GM19395 (cell line): ENCODE data around the gene C7orf33.

Experiments
- ATAC-seq: cut with Tn5 transposase; IDR thresholded peaks from one replicate; pipeline ENCODE4 v1.9.1; 2021; ENCODE audit warnings: mild to moderate bottlenecking, moderate library complexity; ENCODE audit not compliant: unreplicated experiment

Gene C7orf33

DNA sequence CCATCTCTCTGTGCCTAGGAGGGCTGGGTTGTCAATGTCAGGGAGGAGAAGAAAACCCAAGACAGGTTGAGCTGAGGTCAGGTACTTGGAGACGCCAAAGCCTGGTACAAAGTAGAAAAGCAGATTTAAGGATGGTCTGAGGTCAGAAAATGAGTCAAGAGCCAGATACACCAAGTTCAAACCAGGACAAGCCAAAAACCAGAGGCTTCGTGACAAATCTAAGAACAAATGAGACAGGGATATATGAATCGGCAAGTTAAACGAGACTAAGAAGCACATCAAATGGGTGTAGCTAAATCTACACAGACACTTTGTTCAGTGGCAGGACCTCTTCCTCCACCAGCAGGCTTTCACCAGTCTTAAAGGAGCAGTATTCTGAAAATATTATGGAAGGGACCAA is 34.2 kb downstream of the C7orf33 start:
- no peak for ATAC-seq

GRCh38 chr7:148625342-148625741 is 34.8 kb downstream of the C7orf33 start:
- ATAC-seq: no peak

DNA sequence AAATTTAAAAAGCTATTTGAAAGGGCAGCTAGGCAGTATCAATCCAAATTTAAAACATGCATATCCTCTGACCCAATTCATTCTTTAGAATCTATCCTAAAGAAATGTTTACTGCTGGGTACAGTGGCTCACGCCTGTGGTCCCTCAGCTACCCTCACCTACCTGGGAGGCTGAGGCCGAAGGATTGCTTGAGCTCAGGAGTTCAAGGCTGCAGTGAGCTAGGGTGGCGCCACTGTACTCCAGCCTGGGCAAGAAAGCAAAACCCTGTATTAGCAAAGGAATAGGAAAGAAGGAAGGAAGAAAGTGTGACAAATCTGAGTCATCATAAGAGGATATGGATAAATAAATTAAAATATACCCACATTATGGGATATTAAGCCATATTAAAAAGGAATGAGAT is 36.3 kb downstream of the C7orf33 start:
- no peak for ATAC-seq

DNA sequence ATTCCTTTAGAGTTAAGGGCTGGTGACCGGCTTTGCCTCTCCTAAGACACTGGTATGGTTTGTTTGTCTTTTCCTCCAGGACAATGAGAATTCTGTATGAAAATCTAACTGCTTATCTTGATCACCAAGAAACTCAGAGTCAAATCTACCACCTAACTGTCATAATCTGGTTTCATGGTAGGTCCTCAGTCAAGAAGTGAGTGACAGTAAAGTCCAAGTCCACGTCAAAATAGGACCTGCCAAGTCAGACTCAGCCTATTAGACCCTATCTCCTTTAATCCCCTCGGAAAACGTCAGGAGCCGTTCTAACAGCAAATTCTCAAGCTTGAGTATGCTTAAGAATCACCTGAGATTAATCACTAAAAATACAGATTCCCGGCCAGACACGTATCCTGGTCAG is 37.4 kb downstream of the C7orf33 start:
- ATAC-seq: no peak

DNA sequence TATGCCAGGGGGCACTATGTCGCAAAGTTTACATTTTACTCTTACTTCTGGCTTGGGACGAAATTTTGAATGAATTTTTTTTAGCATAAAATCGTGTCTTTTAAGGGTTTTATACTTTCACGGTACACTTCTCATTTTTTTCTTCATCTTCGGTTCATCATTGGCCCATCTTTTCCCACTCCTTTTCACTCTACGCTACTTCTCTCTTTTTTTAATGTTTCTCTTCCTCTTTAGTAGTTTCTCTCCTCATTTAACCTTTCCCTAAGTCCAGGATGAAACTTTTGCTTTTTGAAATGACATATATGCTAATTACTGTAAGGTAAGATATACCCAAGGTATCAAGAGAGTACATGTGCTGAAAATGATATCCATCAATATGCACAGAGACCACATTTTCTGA is 39.5 kb downstream of the C7orf33 start:
- no peak for ATAC-seq

- ATAC-seq: no peak
These were observed 43.2 kb downstream of the C7orf33 start for GRCh38 chr7:148633761-148634160.

- no peak for ATAC-seq
These were observed 46.5 kb downstream of the C7orf33 start for GRCh38 chr7:148637094-148637493.

GRCh38 chr7:148645898-148646297 is 55.3 kb downstream of the C7orf33 start:
- ATAC-seq: no peak

GRCh38 chr7:148650232-148650858 is 59.8 kb downstream of the C7orf33 start:
- no peak for ATAC-seq

- no peak for ATAC-seq
These were observed 62.2 kb downstream of the C7orf33 start for GRCh38 chr7:148652773-148653172.

- ATAC-seq: no peak
These were observed 67.4 kb downstream of the C7orf33 start for GRCh38 chr7:148657929-148658328.

DNA sequence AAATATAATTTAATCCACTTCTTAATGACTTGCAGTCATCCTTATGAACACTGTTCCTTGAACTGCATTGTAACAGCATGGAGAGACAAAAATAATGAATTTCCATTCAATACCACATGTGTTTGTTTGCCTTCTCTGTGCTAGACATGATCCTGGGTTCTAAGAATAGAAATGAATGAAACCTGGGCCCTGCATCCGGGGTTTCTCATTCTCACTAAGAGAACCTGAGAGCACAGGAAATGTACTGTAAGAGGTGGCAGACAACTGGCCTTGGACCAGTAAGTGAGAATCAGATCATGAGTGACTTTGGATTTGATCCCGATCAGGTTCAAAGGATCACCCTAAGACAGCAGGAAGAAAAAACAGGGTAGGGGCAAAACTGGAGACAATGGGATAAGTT is 70.9 kb downstream of the C7orf33 start:
- ATAC-seq: no peak

DNA sequence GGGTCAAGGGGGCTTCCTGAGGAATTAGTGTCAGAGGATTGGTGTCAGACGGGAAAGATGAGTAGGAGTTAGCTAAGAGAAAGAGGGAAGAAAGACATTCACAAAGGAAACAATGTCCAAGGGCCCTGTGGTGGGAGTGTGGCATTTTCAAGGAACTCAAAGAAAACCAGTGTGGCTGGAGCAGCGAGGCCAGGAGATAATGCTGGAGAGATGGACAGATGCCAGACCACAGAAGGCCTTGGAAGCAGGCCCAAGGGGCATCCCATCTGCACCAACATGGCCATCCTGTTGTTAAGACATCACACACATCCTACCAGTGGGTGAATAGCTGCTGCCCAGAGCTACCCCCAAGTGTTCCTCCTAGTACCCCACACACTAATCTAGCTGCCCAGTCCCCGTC is 72.1 kb downstream of the C7orf33 start:
- ATAC-seq: no peak

- ATAC-seq: no peak
These were observed 73.8 kb downstream of the C7orf33 start for GRCh38 chr7:148664324-148664723.

GRCh38 chr7:148665221-148665620 is 74.7 kb downstream of the C7orf33 start:
- ATAC-seq: no peak
